Inferior parietal cortex (tissue), 1 donor: ENCODE data around the gene ERF.
A peak's percentile ranks its signal among the peaks of the same experiment; 100 is the strongest.

Experiments
- DNase-seq: peaks from one replicate; pipeline ENCODE4 v3.0.0-alpha.2; 2016; ENCODE audit errors: extremely low spot score

Gene ERF

GRCh38 chr19:42287017-42287826, 32.3 kb upstream of the ERF start:
- DNase-seq = no peak

GRCh38 chr19:42286349-42287016, 31.6 kb upstream of the ERF start:
- no peak for DNase-seq

GRCh38 chr19:42285988-42286348, 31.0 kb upstream of the ERF start:
- DNase-seq = no peak

- no peak for DNase-seq
Observed at GRCh38 chr19:42285541-42285941, 30.6 kb upstream of the ERF start.

- no peak for DNase-seq
Observed at GRCh38 chr19:42284591-42285341, 29.8 kb upstream of the ERF start.

- peak; percentile 55 for DNase-seq
Observed at GRCh38 chr19:42284066-42284501, 29.2 kb upstream of the ERF start.

GRCh38 chr19:42283188-42284065, 28.5 kb upstream of the ERF start:
- DNase-seq = peak; percentile 89

GRCh38 chr19:42282819-42283187, 27.9 kb upstream of the ERF start:
- no peak for DNase-seq

- peak; percentile 23 for DNase-seq
Observed at GRCh38 chr19:42281827-42282762, 27.2 kb upstream of the ERF start.

- DNase-seq = peak; percentile 31
Observed at GRCh38 chr19:42281146-42281826, 26.4 kb upstream of the ERF start.

- peak; percentile 24 for DNase-seq
Observed at GRCh38 chr19:42280815-42281145, 25.9 kb upstream of the ERF start.

- peak; percentile 93 for DNase-seq
Observed at GRCh38 chr19:42279902-42280814, 25.2 kb upstream of the ERF start.

- peak; percentile 65 for DNase-seq
Observed at GRCh38 chr19:42279155-42279901, 24.4 kb upstream of the ERF start.

- DNase-seq = no peak
Observed at GRCh38 chr19:42278452-42279154, 23.7 kb upstream of the ERF start.

GRCh38 chr19:42277821-42278451, 23.0 kb upstream of the ERF start:
- DNase-seq = no peak

- DNase-seq = no peak
Observed at GRCh38 chr19:42276821-42277220, 21.9 kb upstream of the ERF start.

GRCh38 chr19:42276284-42276683, 21.4 kb upstream of the ERF start:
- no peak for DNase-seq
